Hepatocyte (in vitro differentiated cells): ENCODE results near the gene JARID2.

Source experiments
- EZH2 ChIP-seq: fragments of 200-600 bp; sonication (generic); IDR thresholded peaks from 2 replicates; pipeline ENCODE4 v1.6.1; 2016; ENCODE audit warnings: antibody characterized with exemption, mild to moderate bottlenecking, borderline replicate concordance
- TF ChIP-seq, protein P1 (sequence below): fragments of 200-600 bp; sonication (generic); IDR thresholded peaks from 2 replicates; pipeline ENCODE4 v1.5.1; 2016; ENCODE audit warnings: antibody characterized with exemption, mild to moderate bottlenecking; ENCODE audit not compliant: poor library complexity

DNA sequence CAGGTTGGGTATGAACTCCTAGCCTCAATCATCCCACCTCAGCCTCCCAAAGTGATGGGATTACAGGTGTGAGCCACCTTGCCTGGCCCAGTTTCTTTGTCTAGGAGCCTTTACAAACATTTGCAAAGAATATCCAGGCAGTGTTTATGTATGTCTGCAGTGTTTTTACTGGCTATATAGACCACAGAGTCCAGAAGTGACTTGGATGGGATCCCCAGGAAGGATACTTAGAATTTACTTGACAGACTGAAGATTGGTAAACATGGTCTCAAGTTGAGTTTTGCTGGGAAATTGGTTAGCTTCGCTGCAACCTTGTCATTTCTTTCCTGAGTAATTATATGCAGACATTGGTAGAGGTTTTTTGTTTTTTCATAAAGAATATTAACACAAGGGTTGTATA lies 23.8 kb downstream of the JARID2 start:
- TF ChIP-seq, protein P1, sequence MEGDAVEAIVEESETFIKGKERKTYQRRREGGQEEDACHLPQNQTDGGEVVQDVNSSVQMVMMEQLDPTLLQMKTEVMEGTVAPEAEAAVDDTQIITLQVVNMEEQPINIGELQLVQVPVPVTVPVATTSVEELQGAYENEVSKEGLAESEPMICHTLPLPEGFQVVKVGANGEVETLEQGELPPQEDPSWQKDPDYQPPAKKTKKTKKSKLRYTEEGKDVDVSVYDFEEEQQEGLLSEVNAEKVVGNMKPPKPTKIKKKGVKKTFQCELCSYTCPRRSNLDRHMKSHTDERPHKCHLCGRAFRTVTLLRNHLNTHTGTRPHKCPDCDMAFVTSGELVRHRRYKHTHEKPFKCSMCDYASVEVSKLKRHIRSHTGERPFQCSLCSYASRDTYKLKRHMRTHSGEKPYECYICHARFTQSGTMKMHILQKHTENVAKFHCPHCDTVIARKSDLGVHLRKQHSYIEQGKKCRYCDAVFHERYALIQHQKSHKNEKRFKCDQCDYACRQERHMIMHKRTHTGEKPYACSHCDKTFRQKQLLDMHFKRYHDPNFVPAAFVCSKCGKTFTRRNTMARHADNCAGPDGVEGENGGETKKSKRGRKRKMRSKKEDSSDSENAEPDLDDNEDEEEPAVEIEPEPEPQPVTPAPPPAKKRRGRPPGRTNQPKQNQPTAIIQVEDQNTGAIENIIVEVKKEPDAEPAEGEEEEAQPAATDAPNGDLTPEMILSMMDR, result no peak
- no peak for TF ChIP-seq EZH2
